HEK293T (cell line): ENCODE measurements around the gene MLLT10.

Experiments
- CTCF ChIA-PET: fragments of 350-600 bp; formaldehyde crosslinking; extraction: SDS; loops from one replicate; lab custom pipeline; 2021; ENCODE audit warnings: antibody characterized with exemption, inconsistent platforms; lab: Yijun Ruan, JAX
- POLR2A ChIA-PET: fragments of 350-600 bp; formaldehyde crosslinking; extraction: SDS; loops from one replicate; lab custom pipeline; 2020; ENCODE audit warnings: antibody characterized with exemption, inconsistent platforms; lab: Yijun Ruan, JAX
- DNase-seq: peaks from one replicate; pipeline ENCODE4 v3.0.0; 2012; ENCODE audit warnings: mixed read lengths; ENCODE audit errors: extremely low spot score
- ARNT ChIP-seq: fragments of 450-650 bp; IDR thresholded peaks from 2 replicates; pipeline ENCODE4 v1.6.1; 2017; ENCODE audit warnings: mild to moderate bottlenecking
- BHLHE40 ChIP-seq: fragments of 450-650 bp; IDR thresholded peaks from 2 replicates; pipeline ENCODE4 v1.6.1; 2016; ENCODE audit warnings: mild to moderate bottlenecking, moderate library complexity, borderline replicate concordance
- CTBP1 ChIP-seq: fragments of 450-650 bp; IDR thresholded peaks from 2 replicates; pipeline ENCODE4 v1.6.1; 2016; ENCODE audit warnings: borderline replicate concordance
- ELF4 ChIP-seq: fragments of 450-650 bp; IDR thresholded peaks from 2 replicates; pipeline ENCODE4 v1.6.1; 2017; ENCODE audit warnings: antibody characterized with exemption
- FOXA1 ChIP-seq: fragments of 450-650 bp; IDR thresholded peaks from 2 replicates; pipeline ENCODE4 v1.6.1; 2016; ENCODE audit warnings: mild to moderate bottlenecking
- FOXK2 ChIP-seq: fragments of 450-650 bp; IDR thresholded peaks from 2 replicates; pipeline ENCODE4 v1.6.1; 2016; ENCODE audit warnings: mild to moderate bottlenecking
- FOXM1 ChIP-seq: fragments of 450-650 bp; IDR thresholded peaks from 2 replicates; pipeline ENCODE4 v1.6.1; 2017; ENCODE audit warnings: mild to moderate bottlenecking, borderline replicate concordance
- HDGF ChIP-seq: fragments of 450-650 bp; IDR thresholded peaks from 2 replicates; pipeline ENCODE4 v1.6.1; 2017; ENCODE audit warnings: antibody characterized with exemption, borderline replicate concordance
- L3MBTL2 ChIP-seq: fragments of 450-650 bp; conservative IDR thresholded peaks from 2 replicates; pipeline ENCODE4 v1.6.1; 2016; ENCODE audit warnings: mild to moderate bottlenecking
- LEF1 ChIP-seq: fragments of 450-650 bp; IDR thresholded peaks from 2 replicates; pipeline ENCODE4 v1.6.1; 2017; ENCODE audit warnings: mild to moderate bottlenecking, borderline replicate concordance
- NFRKB ChIP-seq: fragments of 450-650 bp; IDR thresholded peaks from 2 replicates; pipeline ENCODE4 v1.6.1; 2016; ENCODE audit warnings: mild to moderate bottlenecking, moderate library complexity
- PKNOX1 ChIP-seq: fragments of 450-650 bp; IDR thresholded peaks from 2 replicates; pipeline ENCODE4 v1.6.1; 2016
- SP1 ChIP-seq: fragments of 450-650 bp; IDR thresholded peaks from 2 replicates; pipeline ENCODE4 v1.6.1; 2017
- SUZ12 ChIP-seq: fragments of 450-650 bp; IDR thresholded peaks from 2 replicates; pipeline ENCODE4 v1.6.1; 2016; ENCODE audit warnings: mild to moderate bottlenecking
- TARDBP ChIP-seq: fragments of 450-650 bp; IDR thresholded peaks from 2 replicates; pipeline ENCODE4 v1.6.1; 2016
- ZNF384 ChIP-seq: fragments of 450-650 bp; IDR thresholded peaks from 2 replicates; pipeline ENCODE4 v1.6.1; 2016

The MLLT10 gene

GRCh38 chr10:21688009-21688332, 153.9 kb downstream of the MLLT10 start:
- CTCF ChIA-PET: no interaction called here
- no peak for TF ChIP-seq ARNT
- TF ChIP-seq CTBP1: no peak
- no peak for TF ChIP-seq FOXM1
- POLR2A ChIA-PET: no interaction called here
- DNase-seq: no peak

GRCh38 chr10:21688870-21689269, 154.8 kb downstream of the MLLT10 start:
- ChIA-PET POLR2A (no interaction called here), CTCF (no interaction called here)
- TF ChIP-seq FOXA1 (no peak), L3MBTL2 (no peak), FOXK2 (no peak), LEF1 (no peak), ELF4 (no peak), SP1 (no peak), CTBP1 (no peak)
- DNase-seq: no peak

GRCh38 chr10:21689881-21690280, 155.8 kb downstream of the MLLT10 start:
- no peak for TF ChIP-seq ARNT
- TF ChIP-seq FOXK2: no peak
- TF ChIP-seq LEF1: no peak
- no peak for TF ChIP-seq BHLHE40
- no peak for TF ChIP-seq ELF4
- no peak for TF ChIP-seq ZNF384
- no peak for TF ChIP-seq SUZ12
- TF ChIP-seq PKNOX1: no peak
- no peak for DNase-seq
- ChIA-PET CTCF (no interaction called here), POLR2A (no interaction called here)

DNA sequence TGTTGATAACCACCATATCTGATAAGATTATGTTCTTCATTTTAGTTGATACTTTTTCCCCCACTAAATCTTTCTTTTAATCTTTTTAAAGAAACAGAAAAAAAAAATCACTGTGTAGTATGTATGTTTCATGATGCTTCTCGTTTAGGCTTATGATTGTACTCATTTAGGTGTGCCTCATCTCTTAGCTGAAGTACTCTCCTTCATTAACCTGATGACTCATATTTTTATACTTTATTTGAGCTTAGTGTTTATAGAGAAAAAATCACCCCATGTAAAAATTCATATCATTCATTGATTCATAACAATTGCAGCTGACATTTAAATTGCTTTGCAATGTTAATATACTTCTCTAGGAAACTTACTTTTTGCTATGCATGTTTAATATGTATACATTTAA, 158.9 kb downstream of the MLLT10 start:
- ChIA-PET POLR2A (no interaction called here), CTCF (no interaction called here)
- no peak for DNase-seq
- TF ChIP-seq SUZ12: no peak
- TF ChIP-seq ELF4: no peak
- no peak for TF ChIP-seq PKNOX1
- no peak for TF ChIP-seq FOXK2
- TF ChIP-seq FOXA1: no peak
- TF ChIP-seq L3MBTL2: no peak
- TF ChIP-seq FOXM1: no peak
- TF ChIP-seq ARNT: no peak
- no peak for TF ChIP-seq BHLHE40

DNA sequence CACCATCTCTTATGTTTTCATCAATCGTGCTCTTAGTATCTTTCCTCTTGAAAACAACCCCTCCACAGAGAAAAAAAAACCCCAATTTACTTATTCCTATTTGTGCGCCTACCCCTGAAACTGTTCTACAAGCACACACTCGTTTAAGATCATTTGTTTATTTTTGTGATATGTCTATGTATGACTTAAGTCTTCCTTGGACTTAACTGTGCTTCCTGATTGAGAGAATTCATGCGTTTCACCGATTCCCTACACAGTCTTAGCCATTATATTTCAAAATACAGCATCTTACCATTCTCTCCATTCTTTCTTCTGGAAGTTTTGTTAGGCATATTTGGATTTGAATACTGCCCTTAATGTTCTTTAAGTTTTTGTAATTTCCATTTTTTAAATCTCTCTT, 159.4 kb downstream of the MLLT10 start:
- ChIA-PET POLR2A (no interaction called here), CTCF (no interaction called here)
- DNase-seq: no peak
- TF ChIP-seq SP1 (no peak), BHLHE40 (no peak), TARDBP (no peak), ELF4 (no peak), ARNT (no peak), HDGF (no peak), FOXM1 (no peak), CTBP1 (no peak)

- TF ChIP-seq NFRKB (no peak), LEF1 (no peak)
- DNase-seq: no peak
- ChIA-PET POLR2A (no interaction called here), CTCF (no interaction called here)
These were observed 160.6 kb downstream of the MLLT10 start for GRCh38 chr10:21694631-21695030.

GRCh38 chr10:21696302-21696701, 162.3 kb downstream of the MLLT10 start:
- DNase-seq: no peak
- CTCF ChIA-PET: interaction anchor here (0.7 kb wide), 1 partner anchor 152 kb away, joined by 10 read pairs; no protein-coding TSS in a partner anchor
- POLR2A ChIA-PET: no interaction called here
- TF ChIP-seq CTBP1 (no peak), ELF4 (no peak), FOXA1 (no peak), L3MBTL2 (no peak), SUZ12 (no peak), LEF1 (no peak), PKNOX1 (no peak), HDGF (no peak), TARDBP (no peak), BHLHE40 (no peak), ARNT (no peak), FOXK2 (no peak), NFRKB (no peak), FOXM1 (no peak), ZNF384 (no peak)

DNA sequence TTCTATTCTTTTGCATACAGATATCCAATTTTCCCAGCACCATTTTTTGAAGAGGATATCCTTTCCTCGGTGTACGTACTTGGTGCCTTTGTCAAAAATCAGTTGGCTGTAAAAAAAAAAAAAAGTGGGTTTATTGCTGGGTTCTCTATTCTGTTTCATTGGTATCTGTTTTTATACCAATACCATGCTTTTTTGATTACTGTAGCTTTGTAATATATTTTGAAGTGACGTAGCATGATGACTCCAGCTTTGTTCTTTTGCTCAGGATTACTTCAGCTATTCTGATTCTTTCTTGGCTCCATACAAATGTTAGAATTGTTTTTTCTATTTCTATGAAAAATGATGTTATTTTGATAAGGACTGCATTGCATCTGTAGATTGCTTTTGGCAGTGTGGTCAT, 165.5 kb downstream of the MLLT10 start:
- no peak for TF ChIP-seq BHLHE40
- TF ChIP-seq NFRKB: no peak
- no peak for TF ChIP-seq PKNOX1
- no peak for TF ChIP-seq HDGF
- TF ChIP-seq SUZ12: no peak
- TF ChIP-seq LEF1: no peak
- no peak for TF ChIP-seq ZNF384
- no peak for TF ChIP-seq FOXA1
- no peak for TF ChIP-seq SP1
- ChIA-PET POLR2A (no interaction called here), CTCF (no interaction called here)
- no peak for DNase-seq
